Left lung (tissue), 10 donors: ENCODE data around the gene CLN6. TPM values are rescaled to one million over a fixed set of nuclear protein-coding genes. Genes with fewer than 3 reads are reported as not detected.
A peak's percentile ranks its signal among the peaks of the same experiment; 100 is the strongest.

Experiments used
- ATAC-seq: fragments of 200-7000 bp; cut with Tn5 transposase; one replicate; pipeline ENCODE4 v1.9.1; 2020; ENCODE audit warnings: moderate library complexity
- DNase-seq, 4 donors: peaks; one replicate each; pipeline ENCODE4 v3.0.0-alpha.2; 2013 to 2020
- H3K27ac ChIP-seq, 2 donors: fragments of 200-600 bp; sonication (generic) in 1 of 2; one replicate each; pipeline versions ENCODE4 v1.5.0 to v1.8.0; 2020 to 2021
- H3K27me3 ChIP-seq, 2 donors: fragments of 200-600 bp; sonication (generic) in 1 of 2; one replicate each; pipeline versions ENCODE4 v1.5.0 to v1.8.0; 2020 to 2021
- H3K36me3 ChIP-seq, 2 donors: fragments of 200-600 bp; sonication (generic) in 1 of 2; one replicate each; pipeline versions ENCODE4 v1.5.0 to v1.8.0; 2020 to 2021
- H3K4me1 ChIP-seq, 2 donors: fragments of 200-600 bp; one replicate each; pipeline ENCODE4 v1.8.0; 2021
- H3K4me3 ChIP-seq, 2 donors: fragments of 200-600 bp; sonication (generic) in 1 of 2; one replicate each; pipeline versions ENCODE4 v1.5.0 to v1.8.0; 2020 to 2021; ENCODE audit warnings: mild to moderate bottlenecking in 1 of 2
- H3K9me3 ChIP-seq, 2 donors: fragments of 200-600 bp; sonication (generic) in 1 of 2; one replicate each; pipeline versions ENCODE4 v1.5.0 to v1.8.0; 2020 to 2021
- intact Hi-C, 2 donors: fragments of 100-400 bp; cut with DNase I; formaldehyde crosslinking; loops; one replicate each; pipeline versions ENCODE4 v1.11.2 to v1.14.2; 2022
- polyA plus RNA-seq, 6 donors: library from polyadenylated mRNA; unstranded; fragments of 120-200 nt; gene quantifications; one replicate each; pipeline ENCODE4 v1.2.1, GENCODE V29; 2013; ENCODE audit not compliant: insufficient read length in 6 of 6
- total RNA-seq, 2 donors: library from RNA; stranded (reverse); fragmentation: NEBNext Ultra II Directional; extraction: Animal tissue kit (Norgen Biotek cat#: 25700); gene quantifications; one replicate each; pipeline ENCODE4 v1.2.1, GENCODE V29; 2021
- TF ChIP-seq, protein P1 (sequence below), 2 donors: fragments of 200-600 bp; sonication (generic) in 1 of 2; IDR thresholded peaks; one replicate each; pipeline versions ENCODE4 v1.5.0 to v1.8.0; 2021; ENCODE audit warnings: antibody characterized with exemption in 2 of 2
- donor health status: DM: no; HTN: yes; CAD: no.
- donor health status: DM: no; HTN: no; CAD: no.

CLN6 gene
- total and polyA plus RNA-seq, 8 donors: 28.3 to 50.3 (median 37.5) TPM

- DNase-seq (no peak), ATAC-seq (no peak)
- Histone ChIP-seq H3K4me1 (no peaks in the 10 kb centered on the region), H3K36me3 (peaks cover 0 to 63% of the 10 kb centered on the region in 2 donors), H3K4me3 (no peak overlapping the region), H3K27me3 (no peaks in the 10 kb centered on the region), H3K27ac (no peak overlapping the region), H3K9me3 (no peaks in the 10 kb centered on the region)
- intact Hi-C loops: no loop called here
- TF ChIP-seq, protein P1, sequence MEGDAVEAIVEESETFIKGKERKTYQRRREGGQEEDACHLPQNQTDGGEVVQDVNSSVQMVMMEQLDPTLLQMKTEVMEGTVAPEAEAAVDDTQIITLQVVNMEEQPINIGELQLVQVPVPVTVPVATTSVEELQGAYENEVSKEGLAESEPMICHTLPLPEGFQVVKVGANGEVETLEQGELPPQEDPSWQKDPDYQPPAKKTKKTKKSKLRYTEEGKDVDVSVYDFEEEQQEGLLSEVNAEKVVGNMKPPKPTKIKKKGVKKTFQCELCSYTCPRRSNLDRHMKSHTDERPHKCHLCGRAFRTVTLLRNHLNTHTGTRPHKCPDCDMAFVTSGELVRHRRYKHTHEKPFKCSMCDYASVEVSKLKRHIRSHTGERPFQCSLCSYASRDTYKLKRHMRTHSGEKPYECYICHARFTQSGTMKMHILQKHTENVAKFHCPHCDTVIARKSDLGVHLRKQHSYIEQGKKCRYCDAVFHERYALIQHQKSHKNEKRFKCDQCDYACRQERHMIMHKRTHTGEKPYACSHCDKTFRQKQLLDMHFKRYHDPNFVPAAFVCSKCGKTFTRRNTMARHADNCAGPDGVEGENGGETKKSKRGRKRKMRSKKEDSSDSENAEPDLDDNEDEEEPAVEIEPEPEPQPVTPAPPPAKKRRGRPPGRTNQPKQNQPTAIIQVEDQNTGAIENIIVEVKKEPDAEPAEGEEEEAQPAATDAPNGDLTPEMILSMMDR (IDR thresholded peaks at IDR 0.05): no peak
These were observed 66.3 kb downstream of the CLN6 start for GRCh38 chr15:68163191-68163590.

- Histone ChIP-seq H3K27ac (no peak overlapping the region), H3K4me3 (no peak overlapping the region), H3K4me1 (no peaks in the 10 kb centered on the region), H3K9me3 (no peaks in the 10 kb centered on the region), H3K36me3 (peaks cover 0 to 62% of the 10 kb centered on the region in 2 donors), H3K27me3 (no peaks in the 10 kb centered on the region)
- DNase-seq (no peak), ATAC-seq (peak; percentile 51)
- intact Hi-C loops: loop anchor here in 1 of 2 donors (10.0 kb wide), 1 partner anchor 293 kb away; no protein-coding TSS in a partner anchor
- TF ChIP-seq, protein P1 (IDR thresholded peaks at IDR 0.05): no peak
These were observed 71.4 kb downstream of the CLN6 start for GRCh38 chr15:68158046-68158628.

DNA sequence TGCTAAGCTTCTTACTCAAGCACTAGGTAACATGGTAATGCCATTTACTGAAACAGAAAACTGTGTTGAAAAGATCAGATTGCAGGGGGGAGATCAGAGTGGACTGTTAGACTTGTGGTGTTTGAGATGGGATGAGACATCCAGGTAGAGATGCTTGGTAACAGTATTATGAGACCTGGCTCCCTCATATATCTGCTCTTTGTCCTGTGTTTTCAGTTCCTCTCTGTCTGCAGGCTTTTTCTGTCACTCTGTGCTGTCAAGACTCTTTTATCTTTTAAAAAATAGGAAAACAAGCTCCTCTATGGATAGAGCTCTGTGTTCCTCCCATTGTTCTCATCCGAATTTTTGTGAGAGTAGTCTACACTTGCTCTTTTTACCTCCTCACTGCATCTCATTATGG is 72.5 kb downstream of the CLN6 start:
- H3K36me3 ChIP-seq: peaks cover 0 to 53% of the 10 kb centered on the region in 2 donors
- no peaks in the 10 kb centered on the region for H3K9me3 ChIP-seq
- TF ChIP-seq, protein P1 (IDR thresholded peaks at IDR 0.05): no peak
- no peak overlapping the region for H3K4me3 ChIP-seq
- DNase-seq: no peak
- H3K27me3 ChIP-seq: no peaks in the 10 kb centered on the region
- intact Hi-C loops: loop anchor here in 1 of 2 donors (10.0 kb wide), 1 partner anchor 292 kb away; no protein-coding TSS in a partner anchor
- peaks cover 0 to 6% of the 10 kb centered on the region in 2 donors for H3K4me1 ChIP-seq
- ATAC-seq: no peak
- no peak overlapping the region for H3K27ac ChIP-seq

Other genes starting within 250 kb of the CLN6 start
- 10 to 100 TPM; 44.9 to 46.5 TPM for gene PIAS1, start 175.4 kb downstream of the CLN6 start, total RNA-seq
- gene PIAS1, start 175.4 kb downstream of the CLN6 start, polyA plus RNA-seq: 10 to 100 TPM; 61.5 to 71.4 (median 64.5) TPM
- gene CALML4, start 24.4 kb downstream of the CLN6 start, total RNA-seq: 10 to 100 TPM in 1 of 2 donors, 1 to 10 TPM in 1; 3.0 to 10.8 TPM
- 10 to 100 TPM; 12.4 to 20.2 (median 13.4) TPM for gene CALML4, start 24.4 kb downstream of the CLN6 start, polyA plus RNA-seq
- gene FEM1B, start 48.0 kb upstream of the CLN6 start, total RNA-seq: 10 to 100 TPM; 44.1 to 44.4 TPM
- gene FEM1B, start 48.0 kb upstream of the CLN6 start, polyA plus RNA-seq: 10 to 100 TPM; 47.7 to 57.2 (median 52.7) TPM
- 1 to 10 TPM; 2.1 to 7.3 TPM for gene ITGA11, start 202.4 kb upstream of the CLN6 start, total RNA-seq
- gene ITGA11, start 202.4 kb upstream of the CLN6 start, polyA plus RNA-seq: 1 to 10 TPM; 1.1 to 2.1 (median 1.6) TPM